ENCODE measurements around the gene COPS9.

DNA sequence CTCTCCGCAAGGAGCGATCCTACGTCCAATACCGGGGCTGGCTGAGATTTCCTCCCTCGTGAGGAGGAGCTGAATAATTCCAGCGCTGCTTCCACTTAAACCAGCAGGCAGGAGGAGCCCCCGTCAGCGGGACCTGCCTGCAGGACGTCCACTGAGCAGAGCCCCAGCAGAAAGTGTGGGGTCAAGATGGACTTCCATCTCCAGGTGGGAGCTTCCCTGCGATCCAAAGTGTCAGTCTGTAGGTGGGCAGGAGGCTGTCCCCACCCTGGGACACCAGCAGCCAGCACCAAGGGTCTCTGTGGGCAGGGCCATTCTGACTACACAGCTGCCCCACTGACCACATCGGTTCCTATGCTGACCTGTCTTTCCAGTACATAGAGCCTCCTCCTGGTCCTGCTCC is 4.8 kb upstream of the COPS9 start:
- TF ChIP-seq CTCF (IDR thresholded peaks at IDR 0.05) (no peak), POLR2AphosphoS5 (IDR thresholded peaks at IDR 0.05) (no peak), POLR2A (IDR thresholded peaks at IDR 0.05) (no peak)
